Measurements from ENCODE around the gene MAK.
"Not testable (repeated sequence)": the region's sequence is repeated elsewhere in the genome, so short reads cannot be mapped to it uniquely, and the experiment has no call there.

The MAK gene

DNA sequence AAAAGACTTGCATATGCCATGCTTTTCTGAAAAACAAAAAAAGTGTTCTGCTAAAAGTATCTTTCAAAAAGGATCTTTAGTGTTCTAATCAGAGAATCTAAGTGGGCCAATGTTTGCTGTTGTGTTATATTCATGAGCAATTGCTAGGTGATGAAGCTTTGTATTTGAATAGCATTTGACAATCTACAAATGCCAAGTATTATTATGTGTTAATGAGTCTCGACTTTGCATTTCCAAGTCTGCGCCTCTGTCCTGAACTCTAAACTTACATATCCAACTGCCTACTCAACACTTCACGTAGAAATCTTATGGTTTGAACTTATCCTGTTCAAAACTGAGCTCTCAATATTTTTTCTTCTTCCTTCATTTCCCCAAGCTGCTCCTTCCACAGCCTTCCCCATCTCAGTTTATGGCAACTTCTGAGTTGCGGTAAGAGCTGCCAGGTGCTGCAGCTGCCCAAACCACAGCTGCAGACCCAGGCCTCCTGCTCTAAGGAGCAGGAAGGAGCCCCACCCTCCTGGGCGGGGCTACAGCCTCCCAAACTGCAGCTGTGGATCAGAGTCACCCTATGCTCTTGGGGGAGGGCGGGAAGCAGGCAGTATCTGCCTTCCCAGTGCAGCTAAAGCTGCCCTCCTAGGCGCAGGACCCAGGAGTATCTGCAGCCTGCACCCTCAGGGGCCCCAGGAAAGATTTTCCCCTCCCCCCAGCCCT lies 16.7 kb upstream of the MAK start:
- DNase-seq (ENCODE audit: low read depth in 2 of 2): no peak

DNA sequence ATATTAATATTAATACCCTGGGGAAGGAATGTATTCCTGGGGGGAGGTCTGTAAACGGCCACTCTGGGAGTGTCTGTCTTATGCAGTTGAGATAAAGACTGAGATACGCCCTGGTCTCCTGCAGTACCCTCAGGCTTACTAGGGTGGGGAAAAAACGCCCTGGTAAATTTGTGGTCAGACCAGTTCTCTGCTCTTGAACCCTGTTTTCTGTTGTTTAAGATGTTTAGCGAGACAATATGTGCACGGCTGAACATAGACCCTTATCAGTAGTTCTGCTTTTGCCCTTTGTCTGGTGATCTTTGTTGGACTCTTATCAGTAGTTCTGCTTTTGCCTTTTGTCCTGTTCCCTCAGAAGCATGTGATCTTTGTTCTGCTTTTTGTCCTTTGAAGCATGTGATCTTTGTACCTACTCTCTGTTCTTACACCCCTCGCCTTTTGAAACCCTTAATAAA lies 15.5 kb upstream of the MAK start:
- DNase-seq (ENCODE audit: low read depth in 2 of 2): not testable (repeated sequence)

DNA sequence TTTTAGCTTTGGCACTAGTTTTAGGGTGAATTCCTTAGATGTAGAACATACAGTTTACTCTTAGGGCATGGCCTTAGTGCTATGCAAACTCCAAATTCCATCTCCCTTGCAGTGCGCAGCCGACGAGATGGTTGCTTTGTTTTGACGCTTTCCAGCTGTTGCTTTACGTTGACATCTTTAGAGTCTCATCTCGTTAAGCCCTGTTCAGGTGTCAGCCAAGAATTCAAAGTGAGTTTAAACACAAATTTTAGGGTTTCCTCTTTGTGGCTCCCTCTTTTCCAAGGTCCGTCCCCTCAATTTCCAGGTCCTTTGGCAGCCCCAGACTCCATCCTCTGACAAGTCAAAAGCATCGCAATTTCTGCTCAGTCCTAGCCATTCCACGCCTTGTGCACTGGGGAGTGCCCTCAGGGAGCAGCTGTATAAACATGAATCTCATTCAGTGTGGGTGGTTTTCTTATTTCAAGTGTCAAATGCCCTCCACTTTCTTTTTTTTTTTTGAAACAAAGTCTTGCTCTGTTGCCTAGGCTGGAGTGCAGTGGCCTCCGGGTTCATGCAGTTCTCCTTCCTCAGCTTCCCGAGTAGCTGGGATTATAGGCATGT lies 14.1 kb upstream of the MAK start:
- no peak for DNase-seq (ENCODE audit: low read depth in 2 of 2)

DNA sequence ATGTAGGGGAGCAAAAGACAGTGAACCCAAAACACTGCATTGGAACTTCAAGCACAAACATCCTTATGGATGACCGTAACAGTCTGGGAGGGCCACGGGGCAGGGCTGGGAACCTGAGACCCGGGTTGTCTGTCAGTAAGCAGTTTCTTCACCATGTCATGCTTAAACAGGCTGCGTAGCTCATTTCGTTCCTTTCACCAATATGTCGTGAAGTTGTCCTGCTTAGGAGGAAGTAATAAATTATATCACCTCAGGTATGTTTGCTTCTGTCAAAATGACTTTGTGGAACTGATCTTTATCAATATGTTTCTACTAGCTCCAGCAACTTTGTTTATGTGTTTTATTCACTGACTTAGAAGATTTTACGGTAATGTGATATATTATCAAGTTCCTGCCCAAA lies 12.4 kb upstream of the MAK start:
- no peak for DNase-seq (ENCODE audit: low read depth in 2 of 2)

DNA sequence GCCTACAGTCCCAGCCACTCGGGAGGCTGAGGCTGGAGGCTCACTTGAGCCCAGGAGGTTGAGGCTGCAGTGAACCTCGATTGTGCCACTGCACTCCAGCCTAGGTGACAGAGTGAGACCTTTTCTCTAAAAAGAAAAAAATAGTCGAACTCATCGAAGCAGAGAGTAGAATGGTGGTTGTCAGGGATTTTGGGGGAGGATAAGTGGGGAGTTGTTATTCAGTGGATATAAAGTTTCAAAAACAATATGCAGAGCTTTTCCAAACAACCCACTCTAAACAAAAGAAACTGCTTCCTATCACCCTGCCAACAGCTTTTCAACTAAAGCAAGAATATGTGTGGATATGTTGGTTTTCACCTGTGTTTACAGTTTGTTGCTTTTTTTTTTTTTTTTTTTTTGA lies 11.6 kb upstream of the MAK start:
- no peak for DNase-seq (ENCODE audit: low read depth in 2 of 2)

DNA sequence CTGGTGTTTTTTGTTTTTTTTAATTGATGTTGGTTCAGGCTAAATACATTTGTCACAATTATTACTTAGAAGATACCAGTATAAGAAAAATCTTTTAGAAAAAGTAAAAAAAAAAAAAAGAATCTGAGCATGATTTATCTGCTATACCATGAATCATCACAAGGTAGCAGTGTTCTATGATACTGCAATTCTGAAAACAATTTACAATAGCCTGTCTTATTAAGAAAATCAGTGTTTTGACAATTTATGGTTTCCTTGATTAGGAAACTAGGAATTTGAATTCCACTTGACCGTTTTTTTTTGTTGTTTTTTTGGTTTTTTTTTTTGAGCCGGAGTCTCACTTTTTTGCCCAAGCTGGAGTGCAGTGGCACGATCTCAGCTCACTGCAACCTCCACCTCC lies 9.3 kb upstream of the MAK start:
- no peak for DNase-seq (ENCODE audit: low read depth in 2 of 2)

DNA sequence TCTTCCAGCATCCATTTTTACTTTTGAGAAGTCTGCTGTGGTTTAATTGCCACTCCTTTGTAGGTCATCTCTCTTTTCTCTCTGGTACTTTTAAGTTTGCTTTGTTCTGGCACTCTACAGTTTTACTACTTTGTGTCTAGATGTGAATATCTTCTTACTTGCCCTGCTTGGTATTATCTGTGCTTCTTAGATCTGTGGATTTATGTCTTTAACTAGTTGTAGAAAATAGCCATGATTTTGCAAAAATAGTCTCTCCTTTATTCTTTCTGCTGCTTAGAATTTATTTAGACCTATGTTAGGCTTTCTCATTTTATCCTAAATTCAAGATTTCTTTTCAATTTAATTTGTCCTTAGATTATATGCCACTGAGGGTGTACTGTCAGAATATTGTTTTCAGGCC lies 5.2 kb upstream of the MAK start:
- DNase-seq (ENCODE audit: low read depth in 2 of 2): no peak

DNA sequence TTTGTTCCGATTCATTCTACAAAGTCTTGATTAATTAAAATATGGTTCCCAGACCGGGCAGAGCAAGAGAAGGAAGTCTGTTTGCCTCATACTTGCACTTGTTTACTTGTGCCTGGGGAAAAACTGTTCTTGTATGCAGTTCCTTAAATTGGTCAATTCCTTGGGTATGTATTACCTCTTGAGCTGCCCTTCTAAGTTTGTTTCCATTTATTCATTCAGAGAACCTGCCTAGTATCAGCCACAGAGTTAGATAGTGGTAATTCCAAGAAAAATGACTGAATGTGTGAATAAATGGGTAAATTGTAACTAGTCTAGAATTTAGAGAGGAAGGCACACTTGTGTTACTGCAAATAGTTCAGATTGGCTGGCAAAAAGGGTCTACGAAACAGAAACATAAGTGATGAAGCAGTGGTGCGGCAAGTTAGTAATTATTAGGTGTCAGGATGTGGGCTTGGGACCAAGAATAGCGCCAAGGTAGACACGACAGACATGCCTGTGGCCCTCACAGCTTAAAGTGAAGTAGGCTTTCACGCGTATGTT lies 525 bp upstream of the MAK start:
- DNase-seq (ENCODE audit: low read depth in 2 of 2): no peak

DNA sequence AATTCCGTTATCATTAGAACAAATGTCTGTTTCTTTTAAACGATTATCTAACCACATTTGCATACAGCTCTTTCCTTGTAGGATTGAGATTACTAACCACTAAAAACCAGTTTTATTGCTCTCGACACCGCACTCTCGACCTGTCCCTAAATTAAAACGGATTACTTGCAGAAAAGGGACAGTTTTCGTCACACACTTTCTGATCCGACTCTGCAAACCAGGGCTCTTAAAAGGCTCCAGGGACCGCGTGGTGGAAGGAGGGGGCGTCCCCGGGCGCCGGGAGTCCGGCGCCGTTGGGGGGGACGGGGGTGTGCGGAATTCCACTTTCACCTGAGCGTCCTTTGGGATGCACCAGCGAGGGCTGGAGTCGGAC lies 731 bp downstream of the MAK start:
- no peak for DNase-seq (ENCODE audit: low read depth in 2 of 2)

DNA sequence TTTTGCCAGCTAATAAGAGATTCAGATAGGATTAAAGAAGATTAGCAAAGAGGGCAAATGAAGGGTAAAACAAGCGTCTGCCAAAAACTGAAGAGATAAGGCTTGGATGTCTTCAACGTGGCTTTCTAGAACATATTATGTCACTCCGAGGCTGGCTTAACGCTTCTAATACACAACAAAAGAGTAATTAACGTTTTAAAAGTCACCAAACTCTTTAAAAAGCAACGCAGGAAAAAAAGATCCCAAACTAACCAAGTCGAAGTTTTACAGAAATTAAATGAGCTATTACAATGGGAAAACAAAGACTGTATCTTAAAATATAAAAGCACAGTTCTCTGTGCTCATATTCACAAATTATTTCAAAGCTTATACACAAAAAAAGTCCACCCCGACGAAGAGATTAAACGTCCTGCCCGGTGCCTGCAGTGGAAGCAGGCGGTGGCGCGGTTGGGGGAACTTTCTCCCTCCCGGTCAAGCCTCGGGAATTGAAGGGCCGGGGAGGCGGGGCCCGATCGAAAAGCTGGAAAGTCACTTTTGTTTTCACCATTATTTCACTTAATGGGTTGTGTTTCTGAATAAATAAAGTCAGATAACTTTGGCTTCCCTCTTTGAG lies 1.2 kb downstream of the MAK start:
- DNase-seq (ENCODE audit: low read depth in 2 of 2): no peak

DNA sequence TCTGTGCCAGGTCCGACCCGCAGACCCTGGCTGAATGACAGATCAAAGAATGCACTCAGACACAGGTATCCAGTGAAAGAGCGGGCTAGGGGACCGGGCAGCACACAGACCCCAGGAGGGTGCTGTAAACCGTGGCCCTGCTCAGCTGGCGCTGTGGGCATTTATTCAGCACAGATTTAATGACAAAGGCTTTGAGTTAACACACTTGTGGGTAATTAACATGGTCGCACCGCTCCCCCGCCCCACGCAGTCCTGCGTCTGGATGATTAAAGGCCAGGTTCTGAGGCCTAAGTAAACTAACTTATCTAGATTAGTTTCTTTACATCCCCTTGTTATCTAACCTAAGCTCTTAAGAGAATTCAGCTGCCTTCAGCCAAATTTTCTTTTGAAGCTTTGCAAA lies 3.5 kb downstream of the MAK start:
- DNase-seq (ENCODE audit: low read depth in 2 of 2): no peak

DNA sequence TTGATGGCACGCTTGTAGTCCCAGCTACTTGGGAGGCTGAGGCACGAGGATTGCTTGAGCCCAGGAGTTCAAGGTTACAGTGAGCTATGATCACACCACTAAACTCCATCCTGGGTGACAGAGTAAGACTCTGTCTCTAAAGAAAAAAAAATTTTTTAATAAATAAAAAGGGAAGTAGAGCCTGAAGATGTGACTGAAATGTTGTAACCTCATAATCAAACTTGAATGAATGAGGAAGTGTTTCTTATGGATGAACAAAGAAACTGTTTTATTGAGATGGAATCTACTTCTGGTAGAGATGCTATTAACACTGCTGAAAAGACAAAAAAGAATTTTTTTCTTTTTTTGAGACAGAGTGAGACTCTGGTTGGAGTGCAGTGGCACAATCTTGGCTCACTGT lies 6.7 kb downstream of the MAK start:
- no peak for DNase-seq (ENCODE audit: low read depth in 2 of 2)

DNA sequence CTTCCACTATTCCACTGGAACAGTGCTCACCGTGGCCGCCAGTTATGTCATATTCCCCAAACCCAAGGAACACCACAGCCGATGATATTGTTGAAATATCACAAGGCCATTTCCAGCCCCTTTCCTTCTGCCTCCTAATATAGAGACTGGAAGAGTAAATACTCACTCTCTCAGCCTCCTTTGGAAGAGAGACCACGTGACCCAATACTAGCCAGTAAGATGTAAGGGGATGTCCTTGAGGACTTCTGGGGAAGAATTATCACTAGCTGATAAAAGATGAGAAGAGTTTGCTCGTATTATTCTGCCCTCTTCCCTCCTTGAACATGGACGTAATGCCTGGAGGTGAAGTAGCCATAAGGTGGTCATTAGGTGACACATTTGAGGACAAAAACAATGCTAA lies 13.5 kb downstream of the MAK start:
- no peak for DNase-seq (ENCODE audit: low read depth in 2 of 2)

DNA sequence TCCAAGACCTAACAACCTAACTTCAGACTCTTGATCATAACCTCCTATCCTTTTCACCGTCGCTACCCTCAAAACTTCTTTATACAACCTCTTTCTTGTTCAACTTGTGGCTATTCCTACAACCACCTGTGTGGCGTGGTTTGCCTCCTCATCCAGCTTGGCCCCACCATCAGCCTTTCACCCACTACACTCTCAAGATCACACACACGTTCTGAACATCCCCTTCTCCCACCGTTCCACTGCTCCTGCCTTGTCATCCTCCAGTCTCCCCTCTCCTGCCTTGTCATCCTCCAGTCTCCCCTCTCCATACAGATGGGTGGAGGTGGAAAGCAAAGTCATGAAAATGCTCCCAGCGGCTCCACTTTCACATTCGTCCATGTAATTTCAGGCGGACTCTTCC lies 14.0 kb downstream of the MAK start:
- DNase-seq (ENCODE audit: low read depth in 2 of 2): no peak

DNA sequence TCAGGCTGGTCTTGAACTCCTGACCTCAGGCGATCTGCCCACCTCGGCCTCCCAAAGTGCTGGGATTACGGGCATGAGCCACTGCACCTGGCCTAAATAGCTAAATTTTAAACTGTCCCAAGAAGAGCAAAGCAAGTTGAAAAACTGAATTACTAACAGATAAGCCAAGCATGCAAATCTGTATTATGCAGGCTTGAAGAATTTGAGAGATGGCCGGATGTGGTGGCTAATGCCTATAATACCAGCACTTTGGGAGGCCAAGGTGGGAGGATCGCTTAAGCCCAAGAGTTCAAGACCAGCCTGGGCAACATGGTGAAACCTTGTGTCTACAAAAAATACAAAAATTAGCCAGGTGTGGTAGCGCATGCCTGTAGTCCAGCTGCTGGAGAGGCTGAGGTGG lies 24.2 kb downstream of the MAK start:
- DNase-seq (ENCODE audit: low read depth in 2 of 2): not testable (repeated sequence)

DNA sequence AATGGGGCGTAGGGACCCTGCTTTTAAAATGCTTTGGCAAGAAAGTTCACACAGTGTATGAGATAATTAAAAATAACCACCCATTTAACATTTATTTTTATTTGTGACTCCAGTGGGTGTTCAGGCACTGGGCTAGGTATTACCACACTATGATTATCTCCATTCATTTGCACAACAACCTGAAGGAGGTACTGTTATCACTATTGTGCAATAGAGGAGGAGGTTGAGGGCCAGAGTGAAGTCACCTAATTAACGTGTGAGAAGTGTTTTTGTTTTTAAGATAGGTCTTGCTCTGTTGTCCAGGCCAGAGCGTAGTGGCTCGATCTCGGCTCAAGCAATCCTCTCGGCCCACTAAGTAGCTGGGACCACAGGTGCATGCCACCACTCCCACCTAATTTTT lies 29.2 kb downstream of the MAK start:
- DNase-seq (ENCODE audit: low read depth in 2 of 2): no peak

DNA sequence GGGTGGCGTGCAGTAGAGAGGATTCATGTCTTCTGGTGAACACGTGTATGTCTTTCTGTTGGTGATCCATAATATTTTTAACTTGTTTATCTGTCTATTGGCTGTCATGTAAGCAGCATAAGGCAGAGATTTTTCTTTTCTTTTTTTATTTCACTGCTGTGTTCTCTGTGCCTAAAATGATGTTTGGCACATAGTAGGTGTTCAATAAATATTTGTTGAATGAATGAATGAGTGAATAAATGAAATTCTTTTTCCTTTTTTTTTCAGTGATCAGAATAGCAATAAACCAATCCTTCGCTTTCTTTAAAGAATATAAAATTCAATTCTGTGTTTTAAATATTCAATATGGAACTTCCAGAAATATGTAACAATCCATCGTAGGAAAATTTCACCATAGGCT lies 30.0 kb downstream of the MAK start:
- no peak for DNase-seq (ENCODE audit: low read depth in 2 of 2)

DNA sequence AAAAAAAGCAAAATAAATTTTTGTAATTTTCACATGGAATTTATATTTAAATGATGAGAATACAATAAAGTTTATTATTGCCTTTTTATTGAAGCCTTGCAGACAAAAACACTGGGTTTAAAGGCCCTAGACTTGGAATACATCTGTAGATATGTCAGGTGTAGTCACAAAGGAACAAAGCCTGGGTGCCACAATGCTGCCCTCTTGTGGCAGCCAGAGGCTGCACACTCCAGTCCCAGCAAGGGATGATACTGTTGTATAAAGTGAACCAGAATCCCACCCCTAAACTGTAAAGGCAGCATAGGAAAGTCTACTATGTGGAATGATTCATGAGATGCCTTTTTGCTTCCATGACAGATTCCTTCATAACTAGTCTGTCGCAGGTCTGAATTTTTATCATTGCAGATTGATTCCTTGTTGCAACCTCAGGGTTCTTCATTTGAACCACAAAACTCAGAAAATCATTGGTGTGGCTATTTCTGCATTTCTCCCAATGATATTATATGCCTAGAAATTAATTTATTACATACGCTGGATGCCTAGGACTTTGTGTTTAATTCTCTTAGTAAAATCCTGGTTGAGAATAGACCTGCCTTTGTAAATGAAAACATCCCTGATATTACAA lies 37.0 kb downstream of the MAK start:
- peak; percentile 28 to 43 for DNase-seq (ENCODE audit: low read depth in 2 of 2)

DNA sequence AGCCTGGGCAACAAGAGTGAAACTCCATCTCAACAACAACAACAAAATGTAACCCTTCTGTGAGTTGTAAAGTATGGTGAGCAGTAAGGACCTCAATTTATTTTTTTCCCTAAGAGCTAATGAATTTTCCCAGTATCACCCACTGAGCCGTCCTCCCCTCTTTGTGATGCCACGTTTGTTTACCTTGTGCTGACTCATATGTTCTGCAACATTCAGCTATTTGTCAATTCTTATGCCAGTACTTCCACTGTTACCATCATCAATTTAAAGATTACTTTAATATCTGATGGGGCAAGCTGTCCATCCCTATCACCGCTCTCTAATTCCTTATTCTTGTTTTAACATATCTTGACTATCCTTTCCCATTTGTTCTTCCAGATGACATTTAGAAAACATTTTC lies 37.5 kb downstream of the MAK start:
- no peak for DNase-seq (ENCODE audit: low read depth in 2 of 2)

DNA sequence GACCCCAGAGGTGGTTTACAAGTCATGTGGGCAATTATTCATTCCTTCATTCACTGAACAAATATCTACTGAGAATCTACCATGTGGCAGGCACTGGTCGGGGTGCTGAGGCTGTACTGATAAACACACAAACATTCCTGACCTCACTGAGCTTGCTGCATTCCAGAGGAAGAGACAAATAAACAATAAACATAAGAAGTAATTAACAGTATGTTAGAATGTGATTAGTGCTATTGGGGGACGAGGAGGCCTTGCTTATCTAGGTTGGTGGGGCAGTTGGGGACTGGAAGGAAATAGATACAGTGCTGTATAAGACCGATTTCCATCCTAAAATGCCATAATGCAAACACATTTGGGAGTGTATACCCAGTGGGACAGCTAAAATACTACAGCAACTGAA lies 44.1 kb downstream of the MAK start:
- DNase-seq (ENCODE audit: low read depth in 2 of 2): no peak

DNA sequence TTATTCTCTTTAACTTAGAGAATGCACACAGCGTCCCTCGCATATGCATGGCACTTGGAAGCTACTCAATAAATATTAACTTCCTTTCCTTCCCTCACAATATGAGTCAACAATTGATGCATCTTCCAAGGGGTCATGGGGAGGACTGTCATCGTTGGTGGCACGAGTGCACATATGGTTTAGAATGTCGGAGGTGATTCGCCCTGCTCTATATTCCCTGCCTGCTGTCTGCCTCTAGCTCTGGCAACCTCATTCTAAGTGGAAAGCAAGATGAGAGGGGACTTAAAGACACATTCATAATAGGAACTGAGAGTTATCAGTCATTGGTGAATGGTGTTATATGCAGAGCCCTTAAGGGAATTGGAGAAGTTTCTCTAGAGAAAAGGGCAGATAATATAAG lies 44.6 kb downstream of the MAK start:
- no peak for DNase-seq (ENCODE audit: low read depth in 2 of 2)

DNA sequence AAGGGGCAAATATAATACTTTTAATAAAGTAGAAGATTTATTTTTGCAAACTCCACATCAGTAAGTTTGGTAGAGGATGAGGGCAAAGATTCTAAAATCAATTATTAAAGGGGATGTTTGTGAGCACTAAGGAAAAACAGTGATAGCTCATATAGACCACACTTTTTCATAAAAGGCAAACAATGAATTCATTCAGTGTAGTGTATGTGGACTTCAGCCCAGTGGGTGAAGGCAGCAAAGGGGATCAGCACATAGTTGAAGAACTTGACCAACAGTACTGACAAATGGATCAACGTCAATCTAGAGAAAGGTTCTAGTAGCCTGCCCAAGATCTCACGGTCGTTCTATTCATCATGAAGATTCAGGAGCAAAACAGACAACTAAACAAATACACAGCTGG lies 45.3 kb downstream of the MAK start:
- DNase-seq (ENCODE audit: low read depth in 2 of 2): no peak

DNA sequence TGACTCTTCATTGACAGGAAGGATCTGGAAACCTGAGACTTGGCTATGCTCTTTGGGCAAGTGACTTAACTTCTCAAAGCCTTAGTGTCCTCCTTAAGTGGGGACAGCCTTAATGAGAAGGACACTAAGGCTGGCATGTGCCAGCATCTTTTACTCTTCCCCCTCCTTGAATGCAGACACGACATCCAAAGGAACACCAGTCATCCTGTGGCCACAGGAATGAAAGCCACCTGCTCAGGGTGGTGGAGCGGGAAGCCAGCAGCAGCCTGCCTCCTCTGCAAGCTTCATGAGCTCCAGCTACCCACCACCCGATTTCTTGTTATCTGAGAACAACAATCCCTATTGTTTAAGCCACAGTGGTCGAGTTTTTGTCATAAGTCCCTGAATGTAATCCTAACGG lies 46.2 kb downstream of the MAK start:
- DNase-seq (ENCODE audit: low read depth in 2 of 2): no peak

All from stimulated activated CD8-positive, alpha-beta memory T cell treated with anti-CD3 and anti-CD28 coated beads, Interleukin-7, amount 100 ng/mL, for 4 hours (primary cell).